Measurements from ENCODE around the gene ADAMTS12.
A peak's percentile ranks its signal among the peaks of the same experiment; 100 is the strongest.

Gene ADAMTS12

GRCh38 chr5:33657804-33658440, 233.9 kb downstream of the ADAMTS12 start:
- in situ Hi-C loops (cut with HindIII; ENCODE audit: low pct_unique_long_range_greater_than_20kb, low sequenced_read_pairs) = no loop called here
- DNase-seq (ENCODE audit: low read depth in 1 of 2, low spot score in 1 of 2) = no peak
- no peak for TF ChIP-seq JUND (IDR thresholded peaks at IDR 0.05; ENCODE audit: low read depth)

- DNase-seq (ENCODE audit: low read depth in 1 of 2, low spot score in 1 of 2) = no peak
- no peak for TF ChIP-seq JUND (IDR thresholded peaks at IDR 0.05; ENCODE audit: low read depth)
These were observed 234.6 kb downstream of the ADAMTS12 start for GRCh38 chr5:33657176-33657575.

DNA sequence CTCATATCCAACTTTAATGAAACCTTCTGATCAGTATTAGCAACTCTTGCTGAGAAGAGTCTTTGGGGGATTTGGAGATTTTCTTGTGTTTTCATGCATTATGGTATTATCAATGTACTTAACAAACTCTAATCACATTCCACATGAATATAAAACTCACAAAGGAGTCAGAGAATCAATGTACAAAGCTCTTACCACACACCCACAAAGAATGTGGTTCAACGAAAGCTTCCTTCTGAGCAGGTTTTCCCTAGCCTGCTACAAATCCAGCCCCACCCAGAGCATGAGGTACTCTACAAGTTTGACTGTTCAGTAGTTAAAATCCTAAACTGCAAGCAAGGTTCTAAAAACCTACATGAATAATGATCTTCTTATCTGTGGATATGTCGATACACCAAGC, 240.9 kb downstream of the ADAMTS12 start:
- in situ Hi-C loops (cut with HindIII; ENCODE audit: low pct_unique_long_range_greater_than_20kb, low sequenced_read_pairs) = no loop called here
- DNase-seq (ENCODE audit: low read depth in 1 of 2, low spot score in 1 of 2) = peak in 1 of 2 experiments; percentile 7
- no peak for TF ChIP-seq JUND (IDR thresholded peaks at IDR 0.05; ENCODE audit: low read depth)

More at GRCh38 chr5:33657176-33657575, 234.6 kb downstream of the ADAMTS12 start:
- in situ Hi-C loops (cut with HindIII; ENCODE audit: low pct_unique_long_range_greater_than_20kb, low sequenced_read_pairs) = no loop called here

GRCh38 chr5:33649549-33650482, 242.0 kb downstream of the ADAMTS12 start:
- peak in 1 of 2 experiments; percentile 68 for DNase-seq (ENCODE audit: low read depth in 1 of 2, low spot score in 1 of 2)
- no peak for TF ChIP-seq JUND (IDR thresholded peaks at IDR 0.05; ENCODE audit: low read depth)
- in situ Hi-C loops (cut with HindIII; ENCODE audit: low pct_unique_long_range_greater_than_20kb, low sequenced_read_pairs) = no loop called here

GRCh38 chr5:33641744-33642505, 249.9 kb downstream of the ADAMTS12 start:
- no peak for TF ChIP-seq JUND (IDR thresholded peaks at IDR 0.05; ENCODE audit: low read depth)
- in situ Hi-C loops (cut with HindIII; ENCODE audit: low pct_unique_long_range_greater_than_20kb, low sequenced_read_pairs) = no loop called here
- peak; percentile 8 to 60 for DNase-seq (ENCODE audit: low read depth in 1 of 2, low spot score in 1 of 2)

DNA sequence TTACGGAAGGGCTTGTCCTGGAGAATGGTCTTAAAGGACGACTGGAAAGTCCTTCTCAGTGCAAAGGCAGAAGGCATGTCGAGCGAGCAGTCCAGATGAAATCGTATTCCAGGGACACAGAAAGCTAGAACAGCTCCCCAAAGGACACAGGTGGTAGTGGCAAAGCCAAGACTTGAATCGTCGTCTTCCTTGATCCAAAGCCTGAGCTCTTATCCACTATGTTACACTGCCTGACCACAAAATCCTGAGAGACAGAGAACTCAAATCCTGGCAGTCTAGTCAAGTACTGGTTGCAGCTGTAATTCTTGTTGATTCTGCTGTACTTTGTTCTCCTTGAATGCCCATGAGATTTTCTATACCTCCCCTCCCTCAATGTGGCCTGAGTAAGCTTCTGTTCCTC, 252.3 kb downstream of the ADAMTS12 start:
- no peak for DNase-seq (ENCODE audit: low read depth in 1 of 2, low spot score in 1 of 2)

GRCh38 chr5:33637011-33637410, 254.8 kb downstream of the ADAMTS12 start:
- in situ Hi-C loops (cut with HindIII; ENCODE audit: low pct_unique_long_range_greater_than_20kb, low sequenced_read_pairs) = no loop called here
- no peak for TF ChIP-seq JUND (IDR thresholded peaks at IDR 0.05; ENCODE audit: low read depth)
- DNase-seq (ENCODE audit: low read depth in 1 of 2, low spot score in 1 of 2) = no peak

More for the DNA sequence above, 252.3 kb downstream of the ADAMTS12 start:
- in situ Hi-C loops (cut with HindIII; ENCODE audit: low pct_unique_long_range_greater_than_20kb, low sequenced_read_pairs) = no loop called here
- TF ChIP-seq JUND (IDR thresholded peaks at IDR 0.05; ENCODE audit: low read depth) = no peak

DNA sequence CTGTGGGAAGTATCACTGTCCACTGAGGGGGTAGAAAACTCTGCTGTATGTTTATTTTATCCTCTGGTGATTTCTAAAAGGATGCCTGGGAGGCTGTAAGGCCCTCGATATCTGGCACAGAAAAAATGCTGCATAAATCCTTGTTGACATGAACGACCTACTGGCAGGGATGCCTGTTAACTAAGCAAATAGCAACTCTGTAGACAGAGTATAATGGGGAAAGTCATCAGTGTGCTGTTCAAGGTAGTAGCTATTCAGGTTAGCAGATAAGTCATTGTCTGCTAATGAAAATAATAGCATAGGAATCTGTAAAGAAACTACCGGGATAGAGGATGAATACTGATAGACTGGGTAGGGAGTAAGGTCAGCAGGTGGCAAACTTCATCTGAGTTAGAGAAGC, 256.2 kb downstream of the ADAMTS12 start:
- in situ Hi-C loops (cut with HindIII; ENCODE audit: low pct_unique_long_range_greater_than_20kb, low sequenced_read_pairs) = no loop called here

GRCh38 chr5:33633699-33634098, 258.1 kb downstream of the ADAMTS12 start:
- in situ Hi-C loops (cut with HindIII; ENCODE audit: low pct_unique_long_range_greater_than_20kb, low sequenced_read_pairs) = no loop called here
- no peak for TF ChIP-seq JUND (IDR thresholded peaks at IDR 0.05; ENCODE audit: low read depth)
- DNase-seq (ENCODE audit: low read depth in 1 of 2, low spot score in 1 of 2) = no peak

More for the DNA sequence above, 256.2 kb downstream of the ADAMTS12 start:
- no peak for DNase-seq (ENCODE audit: low read depth in 1 of 2, low spot score in 1 of 2)
- no peak for TF ChIP-seq JUND (IDR thresholded peaks at IDR 0.05; ENCODE audit: low read depth)

GRCh38 chr5:33631786-33632185, 260.0 kb downstream of the ADAMTS12 start:
- no peak for TF ChIP-seq JUND (IDR thresholded peaks at IDR 0.05; ENCODE audit: low read depth)
- in situ Hi-C loops (cut with HindIII; ENCODE audit: low pct_unique_long_range_greater_than_20kb, low sequenced_read_pairs) = no loop called here
- no peak for DNase-seq (ENCODE audit: low read depth in 1 of 2, low spot score in 1 of 2)

DNA sequence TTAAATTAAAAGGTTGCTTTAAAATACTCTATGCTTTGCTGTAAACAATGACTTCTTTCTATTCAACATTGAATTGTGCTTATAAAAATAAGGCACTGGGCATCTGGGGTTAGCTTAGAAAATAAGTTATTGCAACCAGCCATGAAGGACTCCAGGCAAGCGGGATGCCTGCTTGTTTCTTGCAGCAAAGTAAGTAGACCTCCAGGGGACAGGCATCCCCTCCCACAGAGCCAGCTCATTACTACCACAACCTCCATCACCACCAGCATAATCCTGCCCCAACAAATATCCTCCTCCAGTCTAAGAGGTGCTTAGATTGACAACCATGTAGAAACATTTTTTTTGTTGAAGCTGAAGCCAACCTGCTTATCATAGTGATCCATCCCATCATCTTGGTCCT, 260.7 kb downstream of the ADAMTS12 start:
- in situ Hi-C loops (cut with HindIII; ENCODE audit: low pct_unique_long_range_greater_than_20kb, low sequenced_read_pairs) = no loop called here
- TF ChIP-seq JUND (IDR thresholded peaks at IDR 0.05; ENCODE audit: low read depth) = no peak
- no peak for DNase-seq (ENCODE audit: low read depth in 1 of 2, low spot score in 1 of 2)

DNA sequence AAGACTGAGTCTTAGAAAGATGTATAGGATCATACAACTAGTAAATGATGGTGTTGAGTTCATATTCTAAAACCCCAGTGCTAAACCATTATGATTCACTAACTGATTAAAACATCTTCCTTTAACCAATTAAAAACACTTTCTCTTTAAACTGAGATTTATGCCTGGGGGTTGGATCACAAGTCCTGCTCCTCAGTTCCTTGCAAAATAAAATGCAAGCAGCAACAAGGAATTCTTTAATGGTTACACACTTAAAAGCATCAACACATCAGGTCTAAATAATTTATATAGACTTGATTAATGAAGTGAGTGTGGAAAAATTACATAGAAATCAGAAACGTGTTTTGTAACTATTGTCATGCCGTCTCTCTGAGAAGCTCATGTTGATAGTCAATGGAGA, 261.8 kb downstream of the ADAMTS12 start:
- no peak for DNase-seq (ENCODE audit: low read depth in 1 of 2, low spot score in 1 of 2)
- no peak for TF ChIP-seq JUND (IDR thresholded peaks at IDR 0.05; ENCODE audit: low read depth)
- in situ Hi-C loops (cut with HindIII; ENCODE audit: low pct_unique_long_range_greater_than_20kb, low sequenced_read_pairs) = no loop called here

Data from T47D (cell line).